Fibroblast of peridontal ligament (primary cell): ENCODE results near the gene CELA2B.
"Not testable (repeated sequence)": the region's sequence is repeated elsewhere in the genome, so short reads cannot be mapped to it uniquely, and the experiment has no call there.

Experiments
- DNase-seq: peaks from one replicate; pipeline ENCODE4 v3.0.0-alpha.2; 2010; ENCODE audit errors: extremely low read depth

Gene CELA2B

DNA sequence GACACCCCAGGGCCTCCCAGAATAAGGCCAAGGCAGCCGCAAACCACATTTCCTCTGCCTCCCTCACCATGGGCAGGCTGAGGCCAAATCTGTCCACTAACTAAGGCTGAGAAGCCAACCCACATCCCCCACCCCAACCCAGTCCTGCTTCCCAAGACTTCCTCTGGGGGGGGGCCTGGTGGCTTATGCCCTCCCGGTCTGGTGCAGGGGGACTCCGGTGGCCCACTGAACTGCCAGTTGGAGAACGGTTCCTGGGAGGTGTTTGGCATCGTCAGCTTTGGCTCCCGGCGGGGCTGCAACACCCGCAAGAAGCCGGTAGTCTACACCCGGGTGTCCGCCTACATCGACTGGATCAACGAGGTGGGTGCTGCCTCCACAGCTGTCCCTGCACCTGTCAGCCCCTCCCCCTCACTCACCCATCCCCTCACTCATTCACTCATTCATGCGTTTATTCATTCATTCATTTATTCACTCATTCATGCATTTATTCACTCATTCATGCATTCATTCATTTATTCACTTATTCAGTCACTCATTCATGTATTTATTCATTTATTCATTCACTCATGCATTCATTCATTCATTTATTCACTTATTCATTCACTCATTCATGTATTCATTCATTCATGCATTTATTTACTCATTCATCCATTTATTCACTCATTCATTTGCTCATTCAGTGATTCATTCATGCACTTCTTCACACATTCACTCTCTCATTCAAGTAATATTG is 30.3 kb upstream of the CELA2B start:
- DNase-seq = no peak

GRCh38 chr1:15446212-15446611 is 29.7 kb upstream of the CELA2B start:
- DNase-seq = no peak

- DNase-seq = no peak
Observed at GRCh38 chr1:15448877-15449462, 26.9 kb upstream of the CELA2B start.

- DNase-seq = no peak
Observed at GRCh38 chr1:15449567-15449966, 26.3 kb upstream of the CELA2B start.

GRCh38 chr1:15451014-15451722 is 24.7 kb upstream of the CELA2B start:
- DNase-seq = no peak

DNA sequence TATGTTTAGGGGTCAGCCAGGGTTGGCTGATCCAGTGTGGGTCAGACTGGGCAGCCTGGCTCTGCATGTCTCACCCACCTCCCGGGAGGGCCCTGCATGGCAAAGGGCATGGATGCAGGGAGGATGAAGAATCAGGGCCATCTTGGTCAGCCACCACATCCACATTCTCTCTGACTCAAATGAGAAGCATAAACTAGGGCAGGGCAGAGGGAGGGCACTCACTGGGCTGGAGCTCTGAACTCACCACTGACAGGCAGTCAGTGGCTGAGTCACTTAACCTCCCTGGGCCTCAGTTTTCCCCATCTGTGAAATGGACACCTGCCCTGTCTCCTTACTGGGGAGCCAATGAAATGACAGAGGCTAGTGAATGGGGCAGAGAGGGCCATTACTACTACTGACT is 23.7 kb upstream of the CELA2B start:
- no peak for DNase-seq

GRCh38 chr1:15452866-15453571 is 22.9 kb upstream of the CELA2B start:
- DNase-seq = no peak

DNA sequence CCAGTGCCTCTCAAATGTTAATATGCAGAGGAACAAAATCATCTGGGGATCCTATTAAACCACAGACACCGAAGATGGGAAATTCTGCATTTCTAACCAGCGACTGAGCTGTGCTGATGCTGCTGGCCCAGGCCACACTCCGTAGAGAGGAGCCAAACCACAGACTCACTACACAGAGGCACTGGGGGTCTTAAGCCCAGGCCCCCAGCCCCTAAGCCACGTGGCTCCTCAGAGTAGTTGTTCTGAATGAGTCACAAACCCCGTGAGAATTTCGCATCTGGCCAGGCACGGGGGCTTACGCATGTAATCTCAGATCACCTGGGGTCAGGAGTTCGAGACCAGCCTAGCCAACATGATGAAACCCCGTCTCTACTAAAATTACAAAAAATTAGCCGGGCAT is 22.2 kb upstream of the CELA2B start:
- DNase-seq = no peak

- DNase-seq = peak; percentile 82
Observed at GRCh38 chr1:15454256-15454655, 21.6 kb upstream of the CELA2B start.

- peak; percentile 80 for DNase-seq
Observed at GRCh38 chr1:15455522-15455921, 20.4 kb upstream of the CELA2B start.

GRCh38 chr1:15456313-15456954 is 19.5 kb upstream of the CELA2B start, which contains the start of gene CELA2A:
TSS of gene CELA2A (plus strand) at chr1:15456732. CDS start at chr1:15456754, 22 bp downstream.
- DNase-seq = no peak

DNA sequence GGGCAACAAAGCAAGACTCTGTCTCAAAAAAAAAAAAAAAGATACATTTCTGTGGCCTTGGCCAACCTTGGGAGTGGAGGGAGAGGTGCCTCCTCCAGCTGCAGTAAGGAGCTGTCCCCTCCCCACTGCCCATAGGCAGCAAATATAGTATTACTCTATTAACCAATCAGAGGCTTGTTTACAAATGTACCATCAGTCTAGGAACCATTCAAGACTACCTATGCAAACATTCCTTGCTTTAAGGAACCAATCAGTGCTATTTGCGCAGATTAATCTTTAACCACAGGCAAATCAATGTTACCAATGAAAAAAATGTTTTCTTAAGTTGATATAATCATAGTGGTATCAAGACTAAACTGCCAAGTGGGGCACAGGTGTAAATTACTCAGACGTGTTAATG is 18.3 kb upstream of the CELA2B start:
- no peak for DNase-seq

GRCh38 chr1:15458388-15458787 is 17.5 kb upstream of the CELA2B start:
- DNase-seq = not testable (repeated sequence)

DNA sequence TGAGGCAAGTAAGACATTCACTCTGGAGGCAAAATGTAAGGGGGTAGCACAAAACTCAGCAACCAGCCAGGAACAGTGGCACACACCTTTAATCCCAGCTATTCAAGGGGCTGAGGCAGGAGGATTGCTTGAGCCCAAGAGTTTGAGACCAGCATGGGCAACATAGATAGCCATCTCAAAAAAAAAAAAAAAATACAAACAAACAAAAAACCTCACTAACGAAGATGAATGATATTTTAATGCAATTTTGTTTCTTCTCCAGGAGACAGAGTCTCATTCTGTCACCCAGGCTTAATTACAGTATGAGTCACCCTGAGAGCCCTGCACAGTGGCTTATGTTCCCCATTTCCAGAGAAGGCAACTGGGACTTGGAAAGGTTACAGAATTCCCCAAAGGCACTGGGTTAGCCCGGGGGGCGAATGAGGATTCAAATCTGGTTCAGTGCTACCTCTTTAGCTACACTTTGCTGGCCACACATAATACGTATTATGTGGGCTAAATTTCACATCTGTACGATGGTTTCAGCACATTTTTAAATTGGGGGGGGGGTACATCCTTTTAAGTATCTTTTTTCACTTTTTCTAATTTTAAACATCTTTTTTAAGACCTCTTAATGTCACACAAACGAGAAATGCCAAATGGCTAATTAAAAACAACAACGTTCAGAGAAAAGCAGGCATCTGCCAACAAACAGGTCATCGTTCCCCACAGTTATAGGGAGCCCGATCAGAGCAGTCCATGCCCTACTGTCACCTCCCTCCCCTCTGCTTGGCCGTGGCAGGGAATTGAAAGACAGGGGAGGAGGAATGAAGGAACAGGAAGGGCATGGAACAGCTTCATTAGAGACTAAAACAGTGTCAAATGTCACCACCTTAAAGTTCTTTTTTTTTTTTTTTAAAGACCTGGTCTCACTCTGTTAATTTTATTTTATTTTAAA is 15.9 kb upstream of the CELA2B start:
- DNase-seq = no peak

GRCh38 chr1:15460708-15461095 is 15.2 kb upstream of the CELA2B start:
- DNase-seq = no peak

- not testable (repeated sequence) for DNase-seq
Observed at GRCh38 chr1:15463064-15463800, 12.7 kb upstream of the CELA2B start.

DNA sequence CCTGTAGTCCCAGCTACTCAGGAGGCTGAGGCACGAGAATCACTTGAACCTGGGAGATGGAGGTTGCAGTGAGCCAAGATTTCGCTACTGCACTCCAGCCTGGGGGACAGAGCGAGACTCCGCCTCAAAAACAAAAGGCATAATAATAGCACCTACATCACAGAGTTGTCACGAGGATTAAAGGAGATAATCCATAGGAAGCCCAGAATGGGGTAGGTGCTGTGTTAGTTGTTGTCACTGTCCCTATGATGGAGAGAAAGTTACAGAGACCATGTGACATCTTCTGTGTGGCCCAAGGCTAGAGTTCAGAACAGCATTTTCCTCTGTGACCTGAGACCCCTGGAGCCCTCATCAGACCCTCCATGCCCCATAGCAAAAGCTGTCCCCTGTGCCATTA is 12.0 kb upstream of the CELA2B start:
- not testable (repeated sequence) for DNase-seq

DNA sequence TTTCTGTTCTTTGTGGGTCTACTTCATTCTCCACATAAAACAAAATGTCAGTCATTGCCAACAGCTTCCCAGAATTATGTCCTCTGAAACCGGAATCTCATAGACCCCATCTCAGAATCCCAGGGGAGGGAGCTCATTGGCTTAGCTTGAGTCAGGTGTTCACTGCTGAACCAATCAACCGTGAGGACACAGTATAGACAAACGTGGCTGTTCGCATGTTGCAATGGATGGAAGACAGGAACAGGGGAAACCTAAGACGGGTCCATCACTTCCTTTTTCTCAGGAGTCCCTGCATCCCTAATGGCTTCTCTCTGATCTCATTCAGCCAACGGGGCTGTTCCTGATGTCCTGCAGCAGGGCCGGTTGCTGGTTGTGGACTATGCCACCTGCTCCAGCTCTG is 10.2 kb upstream of the CELA2B start:
- DNase-seq = no peak

GRCh38 chr1:15466955-15467625 is 8.8 kb upstream of the CELA2B start:
- DNase-seq = not testable (repeated sequence)
